ENCODE data around the gene CDC42. TPM values are rescaled to one million over a fixed set of nuclear protein-coding genes. Genes with fewer than 3 reads are reported as not detected.

Gene CDC42
- total RNA-seq, 1 experiment from 2014 or later: 217 TPM

- Histone ChIP-seq H3K4me3 (replicated peaks in 1 of 2; ENCODE audit: low read depth in 1 of 2, low read length in 2 of 2) (no peak overlapping the region), H3K36me3 (ENCODE audit: control insufficient read depth in 1 of 2, insufficient read depth in 2 of 2, low read length in 2 of 2) (no peaks in the 10 kb centered on the region; a peak in 1 of 4 replicates), H3K9me3 (ENCODE audit: control insufficient read depth in 1 of 2, insufficient read depth in 1 of 2, low read depth in 1 of 2, low read length in 2 of 2) (no peaks in the 10 kb centered on the region), H3K79me2 (ENCODE audit: insufficient read depth, low read length) (peaks cover 13% of the 10 kb centered on the region; the same call in 1 of the 2 replicates), H3K9me2 (ENCODE audit: insufficient read depth) (no peaks in the 10 kb centered on the region), H4K20me1 (ENCODE audit: insufficient read depth) (no peaks in the 10 kb centered on the region), H3K27ac (ENCODE audit: low read depth, low read length) (no peak overlapping the region), H3K4me1 (ENCODE audit: control insufficient read depth in 1 of 2, insufficient read depth in 2 of 2, low read length in 2 of 2) (no peaks in the 10 kb centered on the region), H3K9ac (ENCODE audit: low read length) (no peak overlapping the region), H3K4me2 (ENCODE audit: low read length) (no peak overlapping the region), H2AFZ (ENCODE audit: low read depth, low read length, poor library complexity, severe bottlenecking) (no peak overlapping the region), H3K27me3 (ENCODE audit: insufficient read depth, low read length) (no peaks in the 10 kb centered on the region)
- ATAC-seq: no peak
- no TSS peak for BruUV-seq (replicated peaks)
- POLR2A ChIA-PET: no interaction called here
- TF ChIP-seq SP1 (IDR thresholded peaks at IDR 0.05; ENCODE audit: low read depth): no peak
- TF ChIP-seq, protein P1, sequence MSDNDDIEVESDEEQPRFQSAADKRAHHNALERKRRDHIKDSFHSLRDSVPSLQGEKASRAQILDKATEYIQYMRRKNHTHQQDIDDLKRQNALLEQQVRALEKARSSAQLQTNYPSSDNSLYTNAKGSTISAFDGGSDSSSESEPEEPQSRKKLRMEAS (IDR thresholded peaks at IDR 0.05): no peak
- TF ChIP-seq CTCF (IDR thresholded peaks at IDR 0.05 in 2 of 3, conservative IDR thresholded peaks at IDR 0.05 in 1 of 3; ENCODE audit: borderline replicate concordance in 1 of 3, insufficient read depth in 1 of 3, low read depth in 2 of 3, low read length in 2 of 3): no peak
- TF ChIP-seq, protein P2, sequence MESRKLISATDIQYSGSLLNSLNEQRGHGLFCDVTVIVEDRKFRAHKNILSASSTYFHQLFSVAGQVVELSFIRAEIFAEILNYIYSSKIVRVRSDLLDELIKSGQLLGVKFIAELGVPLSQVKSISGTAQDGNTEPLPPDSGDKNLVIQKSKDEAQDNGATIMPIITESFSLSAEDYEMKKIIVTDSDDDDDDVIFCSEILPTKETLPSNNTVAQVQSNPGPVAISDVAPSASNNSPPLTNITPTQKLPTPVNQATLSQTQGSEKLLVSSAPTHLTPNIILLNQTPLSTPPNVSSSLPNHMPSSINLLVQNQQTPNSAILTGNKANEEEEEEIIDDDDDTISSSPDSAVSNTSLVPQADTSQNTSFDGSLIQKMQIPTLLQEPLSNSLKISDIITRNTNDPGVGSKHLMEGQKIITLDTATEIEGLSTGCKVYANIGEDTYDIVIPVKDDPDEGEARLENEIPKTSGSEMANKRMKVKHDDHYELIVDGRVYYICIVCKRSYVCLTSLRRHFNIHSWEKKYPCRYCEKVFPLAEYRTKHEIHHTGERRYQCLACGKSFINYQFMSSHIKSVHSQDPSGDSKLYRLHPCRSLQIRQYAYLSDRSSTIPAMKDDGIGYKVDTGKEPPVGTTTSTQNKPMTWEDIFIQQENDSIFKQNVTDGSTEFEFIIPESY (IDR thresholded peaks at IDR 0.05; ENCODE audit: extremely low read depth, insufficient replicate concordance, low read length): no peak
- TF ChIP-seq POLR2A (IDR thresholded peaks at IDR 0.05; ENCODE audit: borderline replicate concordance, extremely low read depth, insufficient read depth, insufficient read length): no peak
- no peak for TF ChIP-seq CEBPB (IDR thresholded peaks at IDR 0.05; ENCODE audit: low read depth)
- no peak for TF ChIP-seq YY1 (IDR thresholded peaks at IDR 0.05; ENCODE audit: extremely low read depth, insufficient replicate concordance, low read depth, low read length)
- no peak for TF ChIP-seq EZH2 (IDR thresholded peaks at IDR 0.05)
- TF ChIP-seq ATF3 (IDR thresholded peaks at IDR 0.05): no peak
- TF ChIP-seq POLR2AphosphoS5 (IDR thresholded peaks at IDR 0.05; ENCODE audit: low read depth, low read length): no peak
- no peak for TF ChIP-seq EZH2phosphoT487 (IDR thresholded peaks at IDR 0.05; ENCODE audit: borderline replicate concordance)
- TF ChIP-seq CBX3 (IDR thresholded peaks at IDR 0.05; ENCODE audit: low read depth): no peak
- TF ChIP-seq RAD21 (IDR thresholded peaks at IDR 0.05; ENCODE audit: low read depth): no peak
- TF ChIP-seq JUND (IDR thresholded peaks at IDR 0.05): no peak
- TF ChIP-seq SRF (IDR thresholded peaks at IDR 0.05; ENCODE audit: low read depth): no peak
- no peak for TF ChIP-seq ELF1 (IDR thresholded peaks at IDR 0.05; ENCODE audit: borderline replicate concordance, low read depth)
- TF ChIP-seq TCF7L2 (IDR thresholded peaks at IDR 0.05; ENCODE audit: borderline replicate concordance, extremely low read depth, insufficient read depth, insufficient read length): no peak
- no peak for TF ChIP-seq SIN3A (IDR thresholded peaks at IDR 0.05; ENCODE audit: low read depth)
- no peak for TF ChIP-seq ZNF274 (IDR thresholded peaks at IDR 0.05; ENCODE audit: low read depth, low read length)
- DNase-seq (ENCODE audit: low read depth, low spot score): no peak
- RAD21 ChIA-PET (ENCODE audit: low non-redundant PET in 1 of 2, low total read pairs in 2 of 2, uncharacterized antibody in 2 of 2, unreplicated experiment in 2 of 2): no interaction called here
- intact Hi-C loops (cut with micrococcal nuclease): no loop called here
- CTCF ChIA-PET: interaction anchor here (0.7 kb wide), 1 partner anchor 17 kb away, joined by 3 read pairs; no protein-coding TSS in a partner anchor
Observed at GRCh38 chr1:22114083-22115012, 61.8 kb downstream of the CDC42 start.
